Activated CD8-positive, alpha-beta memory T cell treated with anti-CD3 and anti-CD28 coated beads, Interleukin-2, amount 10 ng/mL, durations not matched to agents 7 days and 5 days (primary cell): ENCODE results near the gene ELK4. TPM values are rescaled to one million over a fixed set of nuclear protein-coding genes. Genes with fewer than 3 reads are reported as not detected.
A peak's percentile ranks its signal among the peaks of the same experiment; 100 is the strongest.

Experiments used
- ATAC-seq: fragments of 150-1000 bp; cut with Tn5 transposase; one replicate; pipeline ENCODE4 v1.10.0; 2021; ENCODE audit warnings: moderate library complexity
- CTCF ChIA-PET: fragments of 350-600 bp; sonication (Branson Sonifier 250); formaldehyde crosslinking; loops from one replicate; lab custom pipeline; 2021; ENCODE audit warnings: antibody characterized with exemption; lab: Charles Lee
- DNase-seq: peaks from one replicate; pipeline ENCODE4 v3.0.0-alpha.2; 2020
- H3K27ac Mint-ChIP-seq: one replicate; pipeline ENCODE4 v1.8.0; 2021; ENCODE audit warnings: mild to moderate bottlenecking, mixed read lengths
- H3K27me3 Mint-ChIP-seq: one replicate; pipeline ENCODE4 v1.8.0; 2021; ENCODE audit warnings: mixed read lengths
- H3K36me3 Mint-ChIP-seq: one replicate; pipeline ENCODE4 v1.8.0; 2021; ENCODE audit warnings: mild to moderate bottlenecking, mixed read lengths
- H3K4me1 Mint-ChIP-seq: one replicate; pipeline ENCODE4 v1.8.0; 2021; ENCODE audit warnings: mixed read lengths
- H3K4me3 Mint-ChIP-seq: one replicate; pipeline ENCODE4 v1.8.0; 2021; ENCODE audit warnings: mild to moderate bottlenecking, moderate library complexity, mixed read lengths
- H3K9me3 Mint-ChIP-seq: one replicate; pipeline ENCODE4 v1.8.0; 2022; ENCODE audit warnings: low read depth, mixed read lengths
- total RNA-seq, 2 experiments: library from RNA; stranded (reverse); gene quantifications; one replicate each; pipeline ENCODE4 v1.2.3, GENCODE V29; 2021

The ELK4 gene
- total RNA-seq, 2 experiments from 2014 or later, result 70.9 to 79.7 TPM

GRCh38 chr1:205570796-205571537 lies 60.8 kb downstream of the ELK4 start:
- no peaks in the 10 kb centered on the region for H3K9me3 Mint-ChIP-seq
- peak; percentile 31 for DNase-seq
- no peak overlapping the region for H3K27ac Mint-ChIP-seq
- ATAC-seq, result no peak
- H3K4me1 Mint-ChIP-seq, result peaks cover 4% of the 10 kb centered on the region
- CTCF ChIA-PET, result interaction anchor here (1.2 to 4.7 kb wide), 6 partner anchors 20 to 175 kb away, joined by 3 to 24 read pairs (median 4); no protein-coding TSS in a partner anchor
- no peaks in the 10 kb centered on the region for H3K36me3 Mint-ChIP-seq
- H3K4me3 Mint-ChIP-seq, result no peak overlapping the region
- H3K27me3 Mint-ChIP-seq, result peaks cover 59% of the 10 kb centered on the region

- H3K4me3 Mint-ChIP-seq, result no peak overlapping the region
- CTCF ChIA-PET, result interaction anchor here (1.2 to 4.7 kb wide), 6 partner anchors 21 to 174 kb away, joined by 3 to 24 read pairs (median 4); no protein-coding TSS in a partner anchor
- ATAC-seq (no peak), DNase-seq (peak; percentile 25)
- no peaks in the 10 kb centered on the region for H3K9me3 Mint-ChIP-seq
- H3K27me3 Mint-ChIP-seq, result peaks cover 66% of the 10 kb centered on the region
- no peaks in the 10 kb centered on the region for H3K36me3 Mint-ChIP-seq
- peaks cover 4% of the 10 kb centered on the region for H3K4me1 Mint-ChIP-seq
- no peak overlapping the region for H3K27ac Mint-ChIP-seq
Observed at GRCh38 chr1:205570173-205570501, 61.7 kb downstream of the ELK4 start.

- Mint-ChIP-seq H3K36me3 (no peaks in the 10 kb centered on the region), H3K4me3 (no peak overlapping the region), H3K27me3 (peaks cover 67% of the 10 kb centered on the region), H3K4me1 (peaks cover 4% of the 10 kb centered on the region), H3K9me3 (no peaks in the 10 kb centered on the region), H3K27ac (no peak overlapping the region)
- CTCF ChIA-PET, result interaction anchor here (1.2 to 4.7 kb wide), 5 partner anchors 22 to 89 kb away, joined by 3 to 24 read pairs (median 4); no protein-coding TSS in a partner anchor
- DNase-seq (peak; percentile 38), ATAC-seq (no peak)
Observed at GRCh38 chr1:205569411-205570172, 62.2 kb downstream of the ELK4 start.

GRCh38 chr1:205568469-205569361 lies 63.1 kb downstream of the ELK4 start:
- H3K27ac Mint-ChIP-seq, result no peak overlapping the region
- H3K4me1 Mint-ChIP-seq, result peaks cover 4% of the 10 kb centered on the region
- H3K9me3 Mint-ChIP-seq, result no peaks in the 10 kb centered on the region
- no peaks in the 10 kb centered on the region for H3K36me3 Mint-ChIP-seq
- H3K27me3 Mint-ChIP-seq, result peaks cover 74% of the 10 kb centered on the region
- ATAC-seq (peak; percentile 58), DNase-seq (peak; percentile 34)
- CTCF ChIA-PET, result interaction anchor here (1.3 to 4.7 kb wide), 3 partner anchors 23 to 90 kb away, joined by 4 to 24 read pairs (median 5); no protein-coding TSS in a partner anchor
- no peak overlapping the region for H3K4me3 Mint-ChIP-seq

- H3K27me3 Mint-ChIP-seq, result peaks cover 75% of the 10 kb centered on the region
- H3K9me3 Mint-ChIP-seq, result no peaks in the 10 kb centered on the region
- ATAC-seq (no peak), DNase-seq (no peak)
- no peaks in the 10 kb centered on the region for H3K36me3 Mint-ChIP-seq
- H3K4me3 Mint-ChIP-seq, result no peak overlapping the region
- CTCF ChIA-PET, result interaction anchor here (1.9 to 4.7 kb wide), 2 partner anchors 24 to 91 kb away, joined by 5 to 24 read pairs; no protein-coding TSS in a partner anchor
- H3K27ac Mint-ChIP-seq, result no peak overlapping the region
- peaks cover 4% of the 10 kb centered on the region for H3K4me1 Mint-ChIP-seq
Observed at GRCh38 chr1:205568135-205568468, 63.7 kb downstream of the ELK4 start.

GRCh38 chr1:205567716-205568115 lies 64.1 kb downstream of the ELK4 start:
- no peaks in the 10 kb centered on the region for H3K9me3 Mint-ChIP-seq
- ATAC-seq (no peak), DNase-seq (peak; percentile 38)
- CTCF ChIA-PET, result interaction anchor here (1.4 to 4.7 kb wide), 3 partner anchors 24 to 91 kb away, joined by 4 to 24 read pairs (median 5); no protein-coding TSS in a partner anchor
- H3K4me1 Mint-ChIP-seq, result peaks cover 4% of the 10 kb centered on the region
- no peaks in the 10 kb centered on the region for H3K36me3 Mint-ChIP-seq
- peaks cover 77% of the 10 kb centered on the region for H3K27me3 Mint-ChIP-seq
- no peak overlapping the region for H3K27ac Mint-ChIP-seq
- H3K4me3 Mint-ChIP-seq, result no peak overlapping the region

- DNase-seq (peak; percentile 31), ATAC-seq (no peak)
- peaks cover 68% of the 10 kb centered on the region for H3K27me3 Mint-ChIP-seq
- CTCF ChIA-PET, result interaction anchor here (1.1 to 1.4 kb wide), 2 partner anchors 23 to 41 kb away, joined by 3 read pairs; no protein-coding TSS in a partner anchor
- peaks cover 2% of the 10 kb centered on the region for H3K9me3 Mint-ChIP-seq
- peaks cover 4% of the 10 kb centered on the region for H3K4me1 Mint-ChIP-seq
- H3K4me3 Mint-ChIP-seq, result no peak overlapping the region
- H3K36me3 Mint-ChIP-seq, result no peaks in the 10 kb centered on the region
- no peak overlapping the region for H3K27ac Mint-ChIP-seq
Observed at GRCh38 chr1:205565799-205566198, 66.0 kb downstream of the ELK4 start.

GRCh38 chr1:205563927-205564441 lies 67.8 kb downstream of the ELK4 start:
- Mint-ChIP-seq H3K4me1 (peaks cover 3% of the 10 kb centered on the region), H3K36me3 (no peaks in the 10 kb centered on the region), H3K4me3 (no peak overlapping the region), H3K27me3 (peaks cover 69% of the 10 kb centered on the region), H3K9me3 (peaks cover 2% of the 10 kb centered on the region), H3K27ac (no peak overlapping the region)
- no peak for ATAC-seq
- CTCF ChIA-PET, result interaction anchor here (0.6 to 0.9 kb wide), 2 partner anchors 54 to 117 kb away, joined by 3 to 4 read pairs; partner anchors contain the start of gene SLC45A3
- DNase-seq, result peak; percentile 30

- no peak overlapping the region for H3K4me3 Mint-ChIP-seq
- CTCF ChIA-PET, result interaction anchor here (1.7 kb wide), 1 partner anchor 76 kb away, joined by 4 read pairs; no protein-coding TSS in a partner anchor
- peaks cover 68% of the 10 kb centered on the region for H3K27me3 Mint-ChIP-seq
- H3K27ac Mint-ChIP-seq, result no peak overlapping the region
- H3K4me1 Mint-ChIP-seq, result no peaks in the 10 kb centered on the region
- H3K9me3 Mint-ChIP-seq, result peaks cover 2% of the 10 kb centered on the region
- DNase-seq (no peak), ATAC-seq (no peak)
- no peaks in the 10 kb centered on the region for H3K36me3 Mint-ChIP-seq
Observed at GRCh38 chr1:205561501-205562203, 70.2 kb downstream of the ELK4 start.

Other genes starting within 250 kb of the ELK4 start
- 1 to 10 TPM in 1 of 2 experiments, under 1 TPM in 1; 0.54 to 1.8 TPM for gene LEMD1, start 210.0 kb downstream of the ELK4 start, total RNA-seq
- gene BLACAT1, start 176.0 kb downstream of the ELK4 start, total RNA-seq, result under 1 TPM; 0.19 to 0.47 TPM
- 1 to 10 TPM; 4.0 to 5.2 TPM for gene CDK18, start 127.3 kb downstream of the ELK4 start, total RNA-seq
- gene SLC45A3, start 48.5 kb upstream of the ELK4 start, total RNA-seq, result not detected
- gene NUCKS1, start 118.2 kb upstream of the ELK4 start, total RNA-seq, result 100 to 1,000 TPM; 179 to 211 TPM
- 10 to 100 TPM; 51.0 to 61.4 TPM for gene RAB29, start 143.5 kb upstream of the ELK4 start, total RNA-seq
- 10 to 100 TPM; 13.3 to 16.7 TPM for gene SLC41A1, start 181.2 kb upstream of the ELK4 start, total RNA-seq
- under 1 TPM; 0.30 to 0.44 TPM for gene PM20D1, start 218.1 kb upstream of the ELK4 start, total RNA-seq